Measurements from ENCODE around the gene TPPP.
"Not testable (repeated sequence)": the region's sequence is repeated elsewhere in the genome, so short reads cannot be mapped to it uniquely, and the experiment has no call there.

DNA sequence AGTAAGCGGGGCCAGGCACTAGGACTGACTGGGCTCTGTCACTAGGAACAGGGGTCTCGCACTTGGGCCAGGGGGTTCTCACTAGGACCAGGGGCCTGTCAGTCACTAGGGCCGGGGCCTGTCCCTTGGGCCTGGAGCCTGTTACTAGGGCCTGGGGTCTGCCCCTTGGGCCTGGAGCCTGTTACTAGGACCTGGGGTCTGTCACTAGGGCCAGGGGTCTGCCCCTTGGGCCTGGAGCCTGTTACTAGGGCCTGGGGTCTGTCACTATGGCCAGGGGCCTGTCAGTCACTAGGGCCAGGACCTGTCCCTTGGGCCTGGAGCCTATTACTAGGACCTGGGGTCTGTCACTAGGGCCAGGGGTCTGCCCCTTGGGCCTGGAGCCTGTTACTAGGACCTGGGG, 10.9 kb downstream of the TPPP start:
- TF ChIP-seq, protein P1, sequence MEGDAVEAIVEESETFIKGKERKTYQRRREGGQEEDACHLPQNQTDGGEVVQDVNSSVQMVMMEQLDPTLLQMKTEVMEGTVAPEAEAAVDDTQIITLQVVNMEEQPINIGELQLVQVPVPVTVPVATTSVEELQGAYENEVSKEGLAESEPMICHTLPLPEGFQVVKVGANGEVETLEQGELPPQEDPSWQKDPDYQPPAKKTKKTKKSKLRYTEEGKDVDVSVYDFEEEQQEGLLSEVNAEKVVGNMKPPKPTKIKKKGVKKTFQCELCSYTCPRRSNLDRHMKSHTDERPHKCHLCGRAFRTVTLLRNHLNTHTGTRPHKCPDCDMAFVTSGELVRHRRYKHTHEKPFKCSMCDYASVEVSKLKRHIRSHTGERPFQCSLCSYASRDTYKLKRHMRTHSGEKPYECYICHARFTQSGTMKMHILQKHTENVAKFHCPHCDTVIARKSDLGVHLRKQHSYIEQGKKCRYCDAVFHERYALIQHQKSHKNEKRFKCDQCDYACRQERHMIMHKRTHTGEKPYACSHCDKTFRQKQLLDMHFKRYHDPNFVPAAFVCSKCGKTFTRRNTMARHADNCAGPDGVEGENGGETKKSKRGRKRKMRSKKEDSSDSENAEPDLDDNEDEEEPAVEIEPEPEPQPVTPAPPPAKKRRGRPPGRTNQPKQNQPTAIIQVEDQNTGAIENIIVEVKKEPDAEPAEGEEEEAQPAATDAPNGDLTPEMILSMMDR (IDR thresholded peaks at IDR 0.05): not testable (repeated sequence)
- TF ChIP-seq POLR2A (IDR thresholded peaks at IDR 0.05): not testable (repeated sequence)
